ENCODE measurements around the gene CSNK1G1. TPM values are rescaled to one million over a fixed set of nuclear protein-coding genes. Genes with fewer than 3 reads are reported as not detected.

CSNK1G1 gene
- total RNA-seq, 1 experiment from 2014 or later = 27.4 TPM

- peaks cover 31% of the 10 kb centered on the region for H3K4me1 ChIP-seq (ENCODE audit: insufficient read depth, low read length, poor library complexity, severe bottlenecking)
- no TSS peak for BruUV-seq (replicated peaks)
- H3K9me3 ChIP-seq (ENCODE audit: low read depth, low read length, poor library complexity, severe bottlenecking) = no peaks in the 10 kb centered on the region
- intact Hi-C loops (cut with micrococcal nuclease; ENCODE audit: unreplicated experiment) = no loop called here
- TF ChIP-seq CTCF (conservative IDR thresholded peaks at IDR 0.05; ENCODE audit: low read depth, low read length) (no peak), EZH2 (IDR thresholded peaks at IDR 0.05; ENCODE audit: borderline replicate concordance, low read depth, low read length, poor library complexity, severe bottlenecking) (no peak)
- ChIA-PET CTCF (interaction anchor here (0.6 kb wide), 1 partner anchor 14 kb away, joined by 6 read pairs; the partner anchor contains the start of gene PPIB), POLR2A (ENCODE audit: low non-redundant PET) (no interaction called here)
- H3K27me3 ChIP-seq (replicated peaks; ENCODE audit: insufficient read depth, low read depth, low read length, poor library complexity) = no peaks in the 10 kb centered on the region
- no peaks in the 10 kb centered on the region for H3K36me3 ChIP-seq (ENCODE audit: insufficient read depth, low read length, poor library complexity, severe bottlenecking)
- H3K27ac ChIP-seq (ENCODE audit: low read depth, low read length, poor library complexity, severe bottlenecking) = no peak overlapping the region
- DNase-seq (ENCODE audit: low spot score) = no peak
- H3K4me3 ChIP-seq (ENCODE audit: low read depth, low read length, poor library complexity, severe bottlenecking) = no peak overlapping the region
Measured at GRCh38 chr15:64148581-64148980, 207.4 kb downstream of the CSNK1G1 start.

DNA sequence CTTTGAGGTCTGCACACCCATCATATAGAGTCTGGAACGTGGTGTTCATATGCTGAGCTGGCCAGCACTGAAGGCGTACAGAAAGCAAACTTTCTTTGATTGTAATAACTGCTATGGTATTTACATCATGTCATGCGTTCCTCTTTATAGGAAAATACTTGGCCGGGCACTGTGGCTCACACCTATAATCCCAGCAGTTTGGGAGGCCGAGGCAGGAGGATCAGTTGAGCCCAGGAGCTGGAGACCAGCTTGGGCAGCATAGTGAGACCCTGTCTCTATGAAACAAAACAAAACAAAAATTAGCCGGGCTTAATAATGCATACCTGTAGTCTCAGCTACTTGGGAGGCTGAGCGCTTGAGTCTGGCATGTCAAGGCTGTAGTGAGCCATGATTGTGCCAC lies 207.8 kb downstream of the CSNK1G1 start:
- Histone ChIP-seq H3K4me3 (ENCODE audit: low read depth, low read length, poor library complexity, severe bottlenecking) (no peak overlapping the region), H3K27ac (ENCODE audit: low read depth, low read length, poor library complexity, severe bottlenecking) (no peak overlapping the region), H3K4me1 (ENCODE audit: insufficient read depth, low read length, poor library complexity, severe bottlenecking) (peaks cover 29% of the 10 kb centered on the region), H3K9me3 (ENCODE audit: low read depth, low read length, poor library complexity, severe bottlenecking) (no peaks in the 10 kb centered on the region), H3K36me3 (ENCODE audit: insufficient read depth, low read length, poor library complexity, severe bottlenecking) (no peaks in the 10 kb centered on the region), H3K27me3 (replicated peaks; ENCODE audit: insufficient read depth, low read depth, low read length, poor library complexity) (no peaks in the 10 kb centered on the region)
- CTCF ChIA-PET = interaction anchor here (0.6 kb wide), 1 partner anchor 14 kb away, joined by 6 read pairs; the partner anchor contains the start of gene PPIB
- BruUV-seq (replicated peaks) = no TSS peak
- intact Hi-C loops (cut with micrococcal nuclease; ENCODE audit: unreplicated experiment) = no loop called here
- DNase-seq (ENCODE audit: low spot score) = no peak
- POLR2A ChIA-PET (ENCODE audit: low non-redundant PET) = no interaction called here
- TF ChIP-seq EZH2 (IDR thresholded peaks at IDR 0.05; ENCODE audit: borderline replicate concordance, low read depth, low read length, poor library complexity, severe bottlenecking) (no peak), CTCF (conservative IDR thresholded peaks at IDR 0.05; ENCODE audit: low read depth, low read length) (no peak)

GRCh38 chr15:64146885-64147681 lies 208.9 kb downstream of the CSNK1G1 start:
- ChIA-PET POLR2A (ENCODE audit: low non-redundant PET) (no interaction called here), CTCF (interaction anchor here (0.7 kb wide), 1 partner anchor 96 kb away, joined by 6 read pairs; no protein-coding TSS in a partner anchor)
- peaks cover 18% of the 10 kb centered on the region for H3K4me1 ChIP-seq (ENCODE audit: insufficient read depth, low read length, poor library complexity, severe bottlenecking)
- no TSS peak for BruUV-seq (replicated peaks)
- DNase-seq (ENCODE audit: low spot score) = peak; percentile 58
- no peaks in the 10 kb centered on the region for H3K36me3 ChIP-seq (ENCODE audit: insufficient read depth, low read length, poor library complexity, severe bottlenecking)
- no peak overlapping the region for H3K27ac ChIP-seq (ENCODE audit: low read depth, low read length, poor library complexity, severe bottlenecking)
- no peaks in the 10 kb centered on the region for H3K9me3 ChIP-seq (ENCODE audit: low read depth, low read length, poor library complexity, severe bottlenecking)
- TF ChIP-seq EZH2 (IDR thresholded peaks at IDR 0.05; ENCODE audit: borderline replicate concordance, low read depth, low read length, poor library complexity, severe bottlenecking) (no peak), CTCF (conservative IDR thresholded peaks at IDR 0.05; ENCODE audit: low read depth, low read length) (no peak)
- intact Hi-C loops (cut with micrococcal nuclease; ENCODE audit: unreplicated experiment) = no loop called here
- H3K4me3 ChIP-seq (ENCODE audit: low read depth, low read length, poor library complexity, severe bottlenecking) = no peak overlapping the region
- no peaks in the 10 kb centered on the region for H3K27me3 ChIP-seq (replicated peaks; ENCODE audit: insufficient read depth, low read depth, low read length, poor library complexity)
